ENCODE results near the gene AANAT.
A peak's percentile ranks its signal among the peaks of the same experiment; 100 is the strongest.

The AANAT gene

DNA sequence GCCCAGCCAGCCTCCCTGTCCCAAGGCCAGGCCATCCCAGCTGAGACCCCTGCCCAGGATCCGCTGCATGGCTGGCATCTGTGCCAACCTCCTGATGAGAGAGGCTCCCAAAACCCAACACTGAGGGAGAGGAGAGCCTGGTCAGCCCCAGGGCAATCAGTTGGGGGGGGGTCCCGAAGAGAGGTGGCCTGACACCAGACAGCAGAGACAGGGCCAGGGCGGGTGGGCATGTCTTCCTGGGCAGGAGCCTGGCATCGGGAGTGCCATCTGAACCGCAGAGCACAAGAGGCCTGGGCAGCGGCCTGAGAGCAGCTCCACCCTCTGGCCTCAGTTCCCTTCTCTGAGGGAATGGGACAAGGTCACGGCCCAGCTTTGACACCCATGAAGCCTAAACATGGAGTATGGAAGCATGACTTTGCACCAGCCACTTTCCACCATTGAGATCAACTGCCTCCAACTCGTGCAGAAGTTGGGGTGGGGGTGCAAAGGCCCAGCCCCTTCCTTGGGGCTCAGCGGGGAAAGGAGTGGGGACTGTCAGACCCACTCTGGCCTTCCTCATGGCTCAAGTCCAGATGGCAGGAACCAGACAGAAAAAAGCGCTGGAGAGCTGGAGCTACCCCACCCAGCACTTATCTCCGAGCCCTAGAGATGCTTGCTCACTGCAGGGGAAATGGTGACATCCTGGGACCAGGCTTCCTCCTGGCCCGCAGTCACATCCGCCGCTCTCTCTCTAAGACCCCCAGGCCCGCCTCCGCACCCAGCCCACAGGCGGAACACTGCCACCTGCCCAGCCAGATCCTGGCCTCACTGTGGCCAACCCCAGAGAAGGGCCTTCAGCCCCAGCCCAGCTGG, 24.1 kb downstream of the AANAT start:
- DNase-seq, result no peak

DNA sequence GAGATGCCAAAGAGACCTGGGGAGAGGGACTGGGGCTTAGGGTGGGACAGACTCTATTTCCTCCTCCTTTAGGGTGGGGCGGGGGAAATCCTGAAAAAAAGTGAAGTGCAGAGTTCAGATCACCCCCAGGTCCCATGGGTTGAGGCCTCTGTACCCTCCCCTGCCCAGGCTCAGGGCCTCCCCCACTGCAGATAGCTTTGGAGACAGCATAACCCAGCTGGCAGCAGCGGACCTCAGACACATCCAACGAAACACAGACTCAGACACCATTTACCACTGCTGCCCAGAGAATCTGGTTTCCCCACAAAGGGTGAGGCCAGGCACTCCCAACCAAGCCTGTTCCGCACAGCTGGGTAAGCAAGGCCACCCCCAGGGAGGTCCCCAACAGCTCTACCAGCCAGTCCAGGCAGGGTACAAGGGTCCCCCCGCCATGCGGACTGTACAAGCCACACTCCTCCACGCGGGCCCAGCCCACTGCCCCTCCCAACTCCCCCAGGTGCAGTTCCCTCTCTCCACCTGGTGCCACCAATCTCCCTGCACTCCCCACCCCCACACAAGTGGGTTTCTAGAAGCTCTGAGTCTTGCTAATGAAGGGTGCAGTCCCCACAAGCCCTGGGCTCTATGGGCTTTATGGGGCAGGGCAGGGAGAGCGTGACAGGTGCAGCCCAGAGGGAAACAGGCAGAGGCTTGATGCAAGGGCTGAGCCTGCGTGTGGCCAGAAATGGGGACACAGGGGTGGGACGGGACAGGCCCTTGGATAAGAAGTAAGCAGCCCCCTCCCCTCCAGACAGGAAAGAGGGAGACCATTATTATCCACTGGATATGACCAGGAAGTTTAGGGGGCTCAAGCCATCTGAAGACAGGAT, 25.0 kb downstream of the AANAT start:
- DNase-seq, result peak; percentile 49

GRCh38 chr17:76492989-76493501, 25.6 kb downstream of the AANAT start:
- DNase-seq, result peak; percentile 53

- DNase-seq, result no peak
These were observed 26.2 kb downstream of the AANAT start for GRCh38 chr17:76493505-76494167.

- DNase-seq, result no peak
These were observed 28.4 kb downstream of the AANAT start for GRCh38 chr17:76495663-76496400.

DNA sequence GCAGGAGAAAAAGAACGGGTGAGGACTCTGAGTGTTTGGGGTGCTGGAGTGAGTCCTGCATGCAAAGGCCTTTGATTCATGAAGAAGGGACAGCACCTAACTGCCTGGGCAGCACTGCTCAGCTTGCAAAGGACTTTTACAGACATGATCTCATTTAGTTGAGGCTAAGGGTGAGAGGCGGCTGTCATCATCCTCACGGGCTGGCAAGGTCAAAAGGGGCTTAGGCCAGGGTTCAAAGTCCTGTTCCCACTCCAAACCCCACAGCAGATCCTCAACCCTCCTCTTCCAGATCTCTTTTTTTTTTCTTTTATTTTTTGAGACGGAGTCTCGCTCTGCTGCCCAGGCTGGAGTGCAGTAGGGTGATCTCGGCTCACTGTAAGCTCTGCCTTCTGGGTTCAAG, 29.1 kb downstream of the AANAT start:
- no peak for DNase-seq

DNA sequence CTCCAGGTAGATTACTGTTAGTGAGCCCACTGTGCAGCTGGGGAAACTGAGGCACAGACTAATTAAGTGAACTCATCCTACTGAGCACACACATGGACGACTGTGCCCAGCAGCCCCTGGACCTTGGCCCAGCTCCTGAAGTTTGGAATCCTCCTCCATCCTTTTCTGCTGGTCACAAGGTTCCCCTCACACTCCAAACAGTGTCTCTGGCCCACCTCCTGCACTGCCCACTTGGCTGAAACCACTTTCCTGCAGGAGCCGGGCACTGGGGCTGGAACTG, 30.2 kb downstream of the AANAT start:
- DNase-seq, result no peak

- no peak for DNase-seq
These were observed 30.8 kb downstream of the AANAT start for GRCh38 chr17:76497979-76498875.

GRCh38 chr17:76498876-76499251, 31.5 kb downstream of the AANAT start:
- DNase-seq, result no peak

- DNase-seq, result no peak
These were observed 31.9 kb downstream of the AANAT start for GRCh38 chr17:76499267-76499667.

- no peak for DNase-seq
These were observed 32.8 kb downstream of the AANAT start for GRCh38 chr17:76500074-76500746.

GRCh38 chr17:76500747-76501017, 33.3 kb downstream of the AANAT start:
- DNase-seq, result no peak

DNA sequence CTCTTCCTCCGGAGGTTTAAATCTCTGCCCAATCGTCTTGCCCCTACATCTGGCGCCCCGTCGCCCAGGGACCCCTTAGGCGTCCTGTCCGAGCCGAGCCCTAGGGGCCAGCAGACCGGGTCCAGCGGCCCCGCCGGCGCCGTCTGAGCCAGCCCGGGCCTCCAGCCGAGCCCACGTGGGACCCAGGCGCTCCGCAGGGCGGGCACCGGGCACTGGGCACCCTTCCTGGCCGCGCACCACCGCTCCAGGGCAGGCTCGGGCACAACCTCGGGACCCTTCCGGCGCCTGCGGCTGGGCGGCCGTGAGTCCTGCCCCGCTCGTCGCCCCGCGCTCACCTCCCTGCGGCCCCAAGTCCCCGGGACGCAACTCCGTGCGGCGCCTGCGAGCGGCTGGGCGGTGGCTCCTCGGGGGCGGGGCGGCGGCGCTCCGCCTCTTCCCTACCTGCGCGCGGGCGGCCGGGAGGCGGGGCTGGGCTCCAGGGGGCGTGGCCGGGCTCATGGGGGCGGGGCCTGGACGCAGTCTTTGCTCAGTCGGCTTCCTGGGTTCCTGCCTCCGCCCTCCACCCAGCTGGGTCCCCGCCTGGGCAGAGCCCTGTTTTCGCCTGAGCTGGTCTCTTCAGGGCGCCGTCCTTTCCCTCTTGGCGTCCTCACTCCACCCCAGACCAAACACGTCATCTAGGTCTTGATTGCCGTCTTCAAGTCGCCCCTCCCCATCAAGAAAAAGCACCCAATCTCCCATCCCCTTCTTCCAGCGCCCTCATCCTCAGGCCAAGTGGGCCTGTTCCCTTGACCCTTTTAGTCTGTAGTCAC, 33.8 kb downstream of the AANAT start, which contains the start of gene RHBDF2:
Gene RHBDF2, minus strand, starts transcription at position 406 of the 809 bp plus-strand sequence. CDS start 19,899 bp downstream, outside the sequence.
- peak; percentile 85 for DNase-seq

GRCh38 chr17:76501827-76502307, 34.5 kb downstream of the AANAT start:
- DNase-seq, result no peak

DNA sequence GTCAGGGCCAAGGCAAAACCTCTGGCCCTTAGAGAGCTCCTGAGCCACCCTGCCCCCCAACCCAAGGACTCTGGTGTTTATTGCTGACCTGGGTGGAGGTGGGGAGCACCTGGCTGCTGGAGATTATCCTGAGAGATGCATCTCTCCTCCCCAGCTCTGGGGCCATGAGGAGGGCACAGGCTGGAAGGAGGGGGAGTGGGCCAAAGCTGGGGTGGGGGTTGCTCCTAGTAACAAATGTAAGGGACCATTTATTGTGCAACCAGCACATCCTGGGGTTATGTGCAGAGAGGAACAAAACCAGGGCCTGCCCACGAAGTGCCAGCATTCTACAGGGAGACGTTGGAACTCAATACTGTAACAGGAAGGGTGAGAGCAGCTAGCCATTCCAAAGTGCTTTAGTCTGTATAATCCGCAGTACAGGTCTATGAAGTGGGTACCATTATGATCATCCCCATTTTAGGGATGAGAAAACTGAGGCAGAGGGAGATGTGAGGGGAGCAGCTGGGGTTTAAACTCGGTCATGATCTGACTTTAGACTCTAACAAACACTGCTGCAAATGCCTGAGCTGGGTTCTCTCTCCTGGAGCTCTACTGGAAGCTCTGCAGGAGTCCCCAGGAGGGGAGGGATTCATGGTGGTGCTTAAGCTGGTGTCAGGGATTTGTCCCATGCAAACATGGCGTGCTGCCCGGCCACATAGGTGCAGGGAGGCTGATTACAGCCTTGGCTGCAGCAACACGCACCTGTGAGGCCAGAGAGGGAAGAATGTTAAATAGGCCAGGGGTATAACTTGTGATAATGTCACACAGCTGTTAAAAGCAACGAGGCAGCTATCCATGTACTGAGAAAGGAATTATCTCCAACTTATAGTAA, 35.2 kb downstream of the AANAT start:
- DNase-seq, result no peak

- DNase-seq, result no peak
These were observed 36.7 kb downstream of the AANAT start for GRCh38 chr17:76504117-76504516.

- DNase-seq, result peak; percentile 72
These were observed 39.3 kb downstream of the AANAT start for GRCh38 chr17:76506408-76507345.

Data from NCI-H146 (cell line).